Endothelial cell (in vitro differentiated cells): Measurements from ENCODE around the gene CHD1. TPM values are rescaled to one million over a fixed set of nuclear protein-coding genes. Genes with fewer than 3 reads are reported as not detected.
"Not testable (repeated sequence)": the region's sequence is repeated elsewhere in the genome, so short reads cannot be mapped to it uniquely, and the experiment has no call there.

Experiments used
- DNase-seq: peaks from one replicate; pipeline ENCODE4 v3.0.0; 2021; ENCODE audit warnings: low spot score
- H3K27ac Mint-ChIP-seq: one replicate; pipeline ENCODE4 v1.8.0; 2021; ENCODE audit warnings: mixed read lengths, inconsistent platforms; ENCODE audit not compliant: unreplicated experiment
- H3K27me3 Mint-ChIP-seq: one replicate; pipeline ENCODE4 v1.8.0; 2021; ENCODE audit warnings: mild to moderate bottlenecking, moderate library complexity, mixed read lengths, inconsistent platforms; ENCODE audit not compliant: unreplicated experiment
- H3K36me3 Mint-ChIP-seq: one replicate; pipeline ENCODE4 v1.8.0; 2021; ENCODE audit warnings: mild to moderate bottlenecking, low read depth, mixed read lengths, inconsistent platforms; ENCODE audit not compliant: unreplicated experiment
- H3K4me1 Mint-ChIP-seq: one replicate; pipeline ENCODE4 v1.8.0; 2021; ENCODE audit warnings: mild to moderate bottlenecking, mixed read lengths, inconsistent platforms; ENCODE audit not compliant: unreplicated experiment
- H3K4me3 Mint-ChIP-seq: one replicate; pipeline ENCODE4 v1.8.0; 2021; ENCODE audit warnings: mild to moderate bottlenecking, mixed read lengths, inconsistent platforms; ENCODE audit not compliant: unreplicated experiment
- H3K9me3 Mint-ChIP-seq: one replicate; pipeline ENCODE4 v1.8.0; 2021; ENCODE audit warnings: mixed read lengths, inconsistent platforms; ENCODE audit not compliant: unreplicated experiment
- total RNA-seq: library from RNA; stranded (reverse); fragmentation: NEBNext Ultra II Directional; extraction: Animal tissue kit (Norgen Biotek cat#: 25700); gene quantifications from one replicate; pipeline ENCODE4 v1.2.1, GENCODE V29; 2021; ENCODE audit not compliant: unreplicated experiment
- TF ChIP-seq, protein P1 (sequence below): fragments of 200-600 bp; sonication (generic); IDR thresholded peaks from one replicate; pipeline ENCODE4 v1.5.0; 2021; ENCODE audit warnings: antibody characterized with exemption; ENCODE audit not compliant: unreplicated experiment

CHD1 gene
- total RNA-seq, 1 donor from 2014 or later, result 50.5 TPM

DNA sequence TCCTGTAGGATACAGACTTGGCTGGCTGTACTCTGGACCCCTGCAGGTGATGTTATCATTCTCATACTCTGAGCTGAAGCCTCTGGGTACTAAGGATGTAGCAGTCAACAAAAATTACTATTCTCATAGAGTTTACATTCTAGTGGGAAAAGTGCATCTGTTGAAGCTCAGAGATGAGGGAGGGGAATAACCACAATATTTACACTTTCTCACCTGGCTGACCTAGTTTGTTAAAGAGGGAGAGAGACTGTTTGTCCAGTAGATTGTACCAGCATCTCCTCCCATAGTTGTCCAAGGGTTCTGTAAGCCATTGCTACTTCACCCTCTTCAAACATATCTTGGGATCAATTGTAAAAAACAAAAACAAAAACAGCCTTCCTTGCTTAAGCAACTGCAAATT lies 33.8 kb upstream of the CHD1 start:
- Mint-ChIP-seq H3K9me3 (no peaks in the 10 kb centered on the region), H3K36me3 (no peaks in the 10 kb centered on the region), H3K4me1 (no peaks in the 10 kb centered on the region), H3K27ac (no peak overlapping the region), H3K27me3 (no peaks in the 10 kb centered on the region), H3K4me3 (no peak overlapping the region)
- no peak for DNase-seq
- TF ChIP-seq, protein P1, sequence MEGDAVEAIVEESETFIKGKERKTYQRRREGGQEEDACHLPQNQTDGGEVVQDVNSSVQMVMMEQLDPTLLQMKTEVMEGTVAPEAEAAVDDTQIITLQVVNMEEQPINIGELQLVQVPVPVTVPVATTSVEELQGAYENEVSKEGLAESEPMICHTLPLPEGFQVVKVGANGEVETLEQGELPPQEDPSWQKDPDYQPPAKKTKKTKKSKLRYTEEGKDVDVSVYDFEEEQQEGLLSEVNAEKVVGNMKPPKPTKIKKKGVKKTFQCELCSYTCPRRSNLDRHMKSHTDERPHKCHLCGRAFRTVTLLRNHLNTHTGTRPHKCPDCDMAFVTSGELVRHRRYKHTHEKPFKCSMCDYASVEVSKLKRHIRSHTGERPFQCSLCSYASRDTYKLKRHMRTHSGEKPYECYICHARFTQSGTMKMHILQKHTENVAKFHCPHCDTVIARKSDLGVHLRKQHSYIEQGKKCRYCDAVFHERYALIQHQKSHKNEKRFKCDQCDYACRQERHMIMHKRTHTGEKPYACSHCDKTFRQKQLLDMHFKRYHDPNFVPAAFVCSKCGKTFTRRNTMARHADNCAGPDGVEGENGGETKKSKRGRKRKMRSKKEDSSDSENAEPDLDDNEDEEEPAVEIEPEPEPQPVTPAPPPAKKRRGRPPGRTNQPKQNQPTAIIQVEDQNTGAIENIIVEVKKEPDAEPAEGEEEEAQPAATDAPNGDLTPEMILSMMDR, result no peak

GRCh38 chr5:98961665-98962344 lies 33.0 kb upstream of the CHD1 start:
- TF ChIP-seq, protein P1, result no peak
- Mint-ChIP-seq H3K9me3 (no peaks in the 10 kb centered on the region), H3K4me1 (no peaks in the 10 kb centered on the region), H3K36me3 (no peaks in the 10 kb centered on the region), H3K4me3 (no peak overlapping the region), H3K27ac (no peak overlapping the region), H3K27me3 (no peaks in the 10 kb centered on the region)
- DNase-seq, result no peak

DNA sequence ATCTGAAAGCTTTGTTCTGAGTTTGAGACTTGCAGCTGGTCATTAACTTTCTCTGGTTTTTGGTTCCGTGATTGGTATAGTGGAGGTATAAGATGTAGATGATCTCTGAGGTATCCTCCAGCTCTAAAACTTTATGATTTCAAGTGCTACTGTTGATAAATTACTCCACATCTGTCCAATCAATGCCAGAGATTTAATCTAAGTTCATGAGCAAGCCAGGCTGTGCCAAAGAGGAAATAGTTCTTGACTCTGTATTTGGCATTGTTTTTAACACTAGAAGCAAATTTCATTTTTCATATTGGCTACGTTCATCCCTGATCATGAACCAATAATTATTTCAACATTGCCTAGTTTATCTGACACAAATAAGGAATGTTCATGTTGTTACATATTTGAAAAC lies 28.5 kb upstream of the CHD1 start:
- Mint-ChIP-seq H3K9me3 (no peaks in the 10 kb centered on the region), H3K4me1 (no peaks in the 10 kb centered on the region), H3K27me3 (no peaks in the 10 kb centered on the region), H3K4me3 (no peak overlapping the region), H3K36me3 (no peaks in the 10 kb centered on the region), H3K27ac (no peak overlapping the region)
- no peak for DNase-seq
- TF ChIP-seq, protein P1, result no peak

- not testable (repeated sequence) for H3K4me1 Mint-ChIP-seq, H3K27me3 Mint-ChIP-seq, DNase-seq, H3K27ac Mint-ChIP-seq, H3K4me3 Mint-ChIP-seq, H3K9me3 Mint-ChIP-seq, H3K36me3 Mint-ChIP-seq
Observed at GRCh38 chr5:98955888-98956287, 27.1 kb upstream of the CHD1 start.

DNA sequence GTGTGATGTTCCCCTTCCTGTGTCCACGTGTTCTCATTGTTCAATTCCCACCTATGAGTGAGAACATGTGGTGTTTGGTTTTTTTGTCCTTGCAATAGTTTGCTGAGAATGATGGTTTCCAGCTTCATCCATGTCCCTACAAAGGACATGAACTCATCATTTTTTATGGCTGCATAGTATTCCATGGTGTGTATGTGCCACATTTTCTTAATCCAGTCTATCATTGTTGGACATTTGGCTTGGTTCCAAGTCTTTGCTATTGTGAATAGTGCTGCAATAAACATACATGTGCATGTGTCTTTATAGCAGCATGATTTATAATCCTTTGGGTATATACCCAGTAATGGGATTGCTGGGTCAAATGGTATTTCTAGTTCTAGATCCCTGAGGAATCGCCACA lies 26.7 kb upstream of the CHD1 start:
- not testable (repeated sequence) for DNase-seq, H3K4me1 Mint-ChIP-seq, H3K27me3 Mint-ChIP-seq, H3K36me3 Mint-ChIP-seq, H3K4me3 Mint-ChIP-seq, H3K27ac Mint-ChIP-seq, H3K9me3 Mint-ChIP-seq

DNA sequence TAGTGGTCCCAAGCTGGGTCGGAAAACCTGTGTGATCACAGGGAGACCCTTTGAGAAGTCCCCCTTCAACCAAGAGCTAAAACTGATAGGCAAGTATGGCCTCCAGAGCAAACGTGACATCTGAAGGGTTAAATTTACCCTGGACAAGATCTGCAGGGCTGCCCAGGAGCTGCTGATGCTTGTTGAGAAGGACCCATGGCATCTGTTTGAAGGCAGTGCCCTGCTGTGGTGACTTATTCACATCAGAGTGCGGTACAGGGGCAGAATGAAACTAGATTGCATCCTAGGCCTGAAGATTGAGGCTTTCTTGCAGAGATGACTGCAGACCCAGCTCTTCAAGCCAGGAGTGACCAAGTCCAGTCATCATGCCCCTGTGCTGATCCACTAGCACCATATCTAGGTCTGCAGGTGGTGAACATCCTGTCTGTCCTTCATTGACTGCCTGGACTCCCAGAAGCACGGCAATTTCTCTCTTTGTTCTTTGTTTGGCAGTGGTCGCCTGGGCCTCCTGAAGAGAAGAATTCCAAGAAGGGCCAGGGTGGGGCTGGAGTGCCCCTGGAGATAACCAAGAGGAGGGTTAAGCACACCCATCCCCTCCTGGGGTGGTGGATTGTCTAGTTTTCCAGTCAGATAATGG lies 25.7 kb upstream of the CHD1 start:
- no peaks in the 10 kb centered on the region for H3K9me3 Mint-ChIP-seq
- DNase-seq, result no peak
- no peak overlapping the region for H3K4me3 Mint-ChIP-seq

More for the DNA sequence above, 25.7 kb upstream of the CHD1 start:
- Mint-ChIP-seq H3K4me1 (no peaks in the 10 kb centered on the region), H3K27ac (no peak overlapping the region), H3K27me3 (no peaks in the 10 kb centered on the region), H3K36me3 (no peaks in the 10 kb centered on the region)
- TF ChIP-seq, protein P1, result no peak
